Stimulated activated CD8-positive, alpha-beta memory T cell treated with anti-CD3 and anti-CD28 coated beads, Interleukin-4, amount 100 ng/mL, for 4 hours (primary cell): ENCODE measurements around the gene OSBPL3.
"Not testable (repeated sequence)": the region's sequence is repeated elsewhere in the genome, so short reads cannot be mapped to it uniquely, and the experiment has no call there.

Experiments
- DNase-seq, 2 donors: peaks; one replicate each; pipeline ENCODE4 v3.0.0-alpha.2; 2020; ENCODE audit warnings: low read depth in 2 of 2, low spot score in 1 of 2

The OSBPL3 gene

GRCh38 chr7:24800073-24800472 is 179.9 kb downstream of the OSBPL3 start:
- no peak for DNase-seq

- no peak for DNase-seq
Measured at GRCh38 chr7:24799506-24799905, 180.5 kb downstream of the OSBPL3 start.

DNA sequence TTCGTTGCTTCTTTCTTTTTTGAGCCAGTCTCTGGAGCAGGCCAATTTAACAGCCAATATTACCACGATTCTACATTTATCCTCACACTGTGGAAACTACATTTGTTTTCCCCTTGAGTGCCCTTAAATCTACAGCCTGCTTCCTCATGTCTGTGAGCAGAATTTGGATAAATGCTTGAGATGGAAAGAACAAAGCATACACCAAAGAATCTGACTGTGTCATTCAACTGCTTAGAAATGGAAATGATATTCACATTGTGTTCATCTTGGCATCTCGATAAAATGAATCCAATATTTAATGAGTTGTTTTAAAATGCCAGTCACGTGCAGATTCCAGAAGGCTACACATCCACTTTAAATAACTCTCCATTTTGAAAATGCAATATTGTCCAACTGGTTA is 181.7 kb downstream of the OSBPL3 start:
- no peak for DNase-seq

- no peak for DNase-seq
Measured at GRCh38 chr7:24797270-24797669, 182.7 kb downstream of the OSBPL3 start.

DNA sequence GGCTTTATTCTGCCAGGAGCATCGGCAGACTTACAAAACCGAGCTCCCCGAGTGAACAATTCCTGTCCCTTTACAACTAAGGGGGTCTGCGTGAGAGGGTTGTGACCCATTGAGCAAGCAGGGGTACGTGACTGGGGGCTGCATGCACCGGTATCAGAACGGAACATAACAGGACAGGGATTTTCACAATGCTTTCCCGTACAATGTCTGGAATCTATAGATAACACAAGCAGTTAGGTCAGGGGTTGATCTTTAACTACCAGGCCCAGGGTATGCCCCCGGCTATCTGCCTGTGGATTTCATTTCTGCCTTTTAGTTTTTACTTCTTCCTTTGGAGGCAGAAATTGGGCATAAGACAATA is 184.6 kb downstream of the OSBPL3 start:
- no peak for DNase-seq

GRCh38 chr7:24794751-24795406 is 185.1 kb downstream of the OSBPL3 start:
- not testable (repeated sequence) for DNase-seq

- DNase-seq: no peak
Measured at GRCh38 chr7:24793982-24794648, 185.9 kb downstream of the OSBPL3 start.

- no peak for DNase-seq
Measured at GRCh38 chr7:24788961-24789576, 190.9 kb downstream of the OSBPL3 start.

- no peak for DNase-seq
Measured at GRCh38 chr7:24788075-24788474, 191.9 kb downstream of the OSBPL3 start.

- DNase-seq: no peak
Measured at GRCh38 chr7:24786941-24787340, 193.0 kb downstream of the OSBPL3 start.

DNA sequence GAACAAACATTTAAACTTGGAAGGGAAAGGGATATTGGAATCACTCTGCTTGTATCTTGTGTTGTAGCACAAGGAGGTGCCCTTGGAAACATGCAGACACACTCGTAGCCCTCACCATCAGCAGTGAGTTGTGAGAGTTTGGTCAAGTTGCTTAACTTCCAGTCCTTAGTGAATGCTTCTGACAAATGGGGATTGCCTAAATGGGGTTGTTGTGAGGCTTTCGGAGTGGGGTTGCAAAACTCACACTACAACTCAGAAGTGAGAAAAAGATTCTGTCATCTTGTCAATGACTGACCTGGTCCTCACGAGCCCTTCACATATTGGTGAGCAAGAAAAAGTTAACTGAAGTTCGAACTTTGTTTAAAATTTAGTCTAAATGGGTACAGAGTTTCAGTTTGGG is 193.7 kb downstream of the OSBPL3 start:
- no peak for DNase-seq

DNA sequence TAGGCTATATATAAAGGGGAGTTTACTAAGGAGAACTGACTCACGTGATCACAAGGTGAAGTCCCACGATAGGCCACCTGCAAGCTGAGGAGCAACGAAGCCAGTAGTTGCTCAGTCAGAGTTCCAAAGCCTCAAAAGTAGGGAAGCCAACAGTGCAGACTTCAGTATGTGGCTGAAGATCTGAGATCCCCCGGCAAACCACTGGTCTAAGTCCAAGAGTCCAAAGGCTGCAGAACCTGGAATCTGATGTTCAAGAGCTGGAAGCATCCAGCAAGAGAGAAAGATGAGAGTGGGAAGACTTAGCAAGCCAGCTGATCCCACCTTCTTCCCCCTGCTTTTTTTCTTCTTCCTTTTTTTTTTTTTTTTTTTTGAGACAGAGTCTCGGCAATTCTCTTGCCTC is 195.7 kb downstream of the OSBPL3 start:
- DNase-seq: no peak

GRCh38 chr7:24783698-24784097 is 196.3 kb downstream of the OSBPL3 start:
- DNase-seq: no peak

DNA sequence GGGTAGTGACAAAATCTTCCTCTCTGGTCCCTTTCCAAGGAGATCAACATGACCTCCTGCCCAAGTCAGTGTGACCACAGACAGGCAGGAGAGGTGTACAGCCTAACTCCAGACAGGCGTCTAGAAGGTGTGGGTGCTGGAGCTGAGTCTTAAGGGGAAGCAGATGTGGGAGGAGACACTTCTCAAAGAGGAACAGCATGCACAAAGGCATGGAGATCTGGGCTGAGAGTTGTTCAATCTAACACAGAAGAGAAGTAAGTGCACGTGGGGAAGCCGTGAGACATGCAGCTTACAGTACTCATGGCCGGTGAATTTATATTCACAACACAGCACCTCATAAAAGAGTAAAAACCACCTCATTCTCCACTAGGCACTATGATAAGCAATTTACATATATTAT is 198.9 kb downstream of the OSBPL3 start:
- no peak for DNase-seq

DNA sequence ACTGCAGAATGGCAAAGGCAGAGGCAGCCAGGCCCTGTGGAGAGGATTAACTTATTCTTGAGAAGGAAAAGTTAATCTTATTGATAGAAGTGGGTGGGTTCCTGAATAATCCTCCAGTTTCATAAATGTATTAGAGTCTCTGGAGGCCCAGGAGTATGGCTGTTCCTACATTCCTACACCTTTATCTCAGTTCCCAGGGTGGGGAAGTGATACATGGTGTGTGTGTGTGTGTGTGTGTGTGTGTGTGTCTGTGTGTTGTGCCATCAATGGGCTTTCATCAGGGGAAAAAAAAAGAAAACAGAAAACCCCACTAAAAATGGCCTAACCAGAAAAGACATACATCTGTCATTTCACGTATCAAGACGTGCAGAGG is 200.7 kb downstream of the OSBPL3 start:
- no peak for DNase-seq

DNA sequence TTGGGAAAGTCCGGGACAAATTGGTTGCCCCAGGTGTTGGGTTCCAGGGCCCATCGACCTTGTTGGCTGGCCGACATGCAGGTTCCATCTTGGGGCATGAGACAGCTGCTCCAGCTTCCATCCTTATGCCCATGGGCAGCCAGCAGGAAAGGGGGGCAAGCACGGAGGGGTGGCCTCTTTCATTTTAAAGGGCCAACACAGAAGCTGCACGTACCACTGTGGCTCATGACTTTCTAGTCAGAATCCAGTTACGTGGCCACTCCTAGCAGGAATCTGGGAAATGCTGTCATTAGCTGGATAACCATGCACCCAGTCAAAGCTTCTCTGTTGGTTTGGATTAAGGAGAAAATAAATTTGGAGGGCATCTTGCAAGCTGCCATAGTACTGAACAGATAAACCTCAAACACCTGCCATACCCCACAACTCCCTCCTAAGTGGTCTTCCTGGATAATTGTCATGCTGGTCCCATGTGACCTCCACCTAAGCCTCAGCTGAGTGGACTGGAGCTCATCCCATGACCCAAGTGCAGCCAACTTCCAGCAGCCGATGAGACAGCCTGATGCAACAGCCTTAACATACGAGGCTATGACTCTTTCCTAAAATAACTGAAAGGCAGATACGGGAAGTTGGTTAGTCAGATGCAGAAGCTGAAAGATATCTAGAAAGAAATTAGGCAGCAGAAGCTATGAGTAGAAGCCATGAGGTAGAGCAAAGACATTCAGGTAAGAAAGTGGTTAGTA is 201.3 kb downstream of the OSBPL3 start:
- no peak for DNase-seq

DNA sequence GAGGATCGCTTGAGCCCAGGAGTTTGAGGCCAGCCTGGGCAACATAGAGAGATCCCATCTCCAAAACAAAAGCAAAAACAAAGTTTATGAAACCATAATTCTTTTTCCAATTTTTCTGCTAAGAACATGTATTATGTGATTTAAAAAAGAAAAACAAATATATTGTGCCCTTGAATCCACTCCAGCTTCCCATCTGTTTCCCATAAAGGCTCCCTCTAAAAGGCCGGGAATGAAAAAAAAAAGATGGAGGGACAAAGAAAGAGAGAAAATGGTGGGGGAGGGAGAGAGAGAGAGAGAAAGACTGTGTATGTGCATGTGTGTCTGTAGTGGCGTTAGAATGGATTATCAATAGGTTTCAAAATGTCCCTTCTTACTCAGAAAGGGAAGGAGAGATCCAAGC is 202.2 kb downstream of the OSBPL3 start:
- no peak for DNase-seq

DNA sequence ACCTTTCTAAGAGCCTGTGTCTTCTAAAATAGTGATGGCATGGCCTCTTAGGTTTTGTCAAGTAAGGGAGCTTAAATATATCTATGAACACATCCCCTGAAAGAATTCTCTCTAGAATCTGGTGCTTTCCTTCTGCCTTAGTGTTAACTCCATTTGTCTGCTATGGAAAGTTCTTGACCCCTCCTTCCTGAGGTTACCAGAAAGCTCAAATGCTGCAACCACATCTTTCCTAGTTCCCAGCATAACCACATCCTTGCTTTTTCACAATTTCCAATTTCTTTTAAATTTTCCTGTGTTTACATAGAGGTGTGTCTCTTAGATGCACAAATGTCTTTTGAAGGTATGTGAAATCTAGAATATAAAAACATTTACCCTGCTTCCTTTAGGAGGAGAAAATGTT is 206.3 kb downstream of the OSBPL3 start:
- no peak for DNase-seq

DNA sequence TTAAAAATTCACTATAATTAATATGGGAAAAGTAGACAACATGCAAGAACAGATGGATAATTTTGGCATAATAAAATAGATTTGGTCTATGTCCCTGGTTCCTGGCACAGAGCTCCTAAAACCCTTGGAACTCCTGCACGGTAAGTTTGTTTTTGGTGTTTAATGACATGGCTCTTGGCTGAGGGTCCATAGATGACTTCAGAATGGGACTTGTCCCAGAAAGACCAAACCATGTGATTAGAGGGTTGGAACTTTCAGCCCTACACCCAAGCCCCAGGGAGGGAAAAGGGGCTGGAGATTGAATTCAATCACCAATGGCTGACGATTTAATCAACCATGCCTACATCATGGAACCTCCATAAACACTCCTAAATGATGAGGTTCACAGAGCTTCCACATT is 210.1 kb downstream of the OSBPL3 start:
- no peak for DNase-seq

- DNase-seq: no peak
Measured at GRCh38 chr7:24769014-24769830, 210.8 kb downstream of the OSBPL3 start.

- no peak for DNase-seq
Measured at GRCh38 chr7:24767878-24768569, 212.0 kb downstream of the OSBPL3 start.
